Ramos (cell line): ENCODE data around the gene ADORA1.

Experiments used
- in situ Hi-C: fragments of 300-500 bp; cut with MboI; formaldehyde crosslinking; loops from one replicate; pipeline ENCODE4 v1.14.3; 2022; ENCODE audit warnings: low sequenced_read_pairs; ENCODE audit not compliant: unreplicated experiment

Gene ADORA1

DNA sequence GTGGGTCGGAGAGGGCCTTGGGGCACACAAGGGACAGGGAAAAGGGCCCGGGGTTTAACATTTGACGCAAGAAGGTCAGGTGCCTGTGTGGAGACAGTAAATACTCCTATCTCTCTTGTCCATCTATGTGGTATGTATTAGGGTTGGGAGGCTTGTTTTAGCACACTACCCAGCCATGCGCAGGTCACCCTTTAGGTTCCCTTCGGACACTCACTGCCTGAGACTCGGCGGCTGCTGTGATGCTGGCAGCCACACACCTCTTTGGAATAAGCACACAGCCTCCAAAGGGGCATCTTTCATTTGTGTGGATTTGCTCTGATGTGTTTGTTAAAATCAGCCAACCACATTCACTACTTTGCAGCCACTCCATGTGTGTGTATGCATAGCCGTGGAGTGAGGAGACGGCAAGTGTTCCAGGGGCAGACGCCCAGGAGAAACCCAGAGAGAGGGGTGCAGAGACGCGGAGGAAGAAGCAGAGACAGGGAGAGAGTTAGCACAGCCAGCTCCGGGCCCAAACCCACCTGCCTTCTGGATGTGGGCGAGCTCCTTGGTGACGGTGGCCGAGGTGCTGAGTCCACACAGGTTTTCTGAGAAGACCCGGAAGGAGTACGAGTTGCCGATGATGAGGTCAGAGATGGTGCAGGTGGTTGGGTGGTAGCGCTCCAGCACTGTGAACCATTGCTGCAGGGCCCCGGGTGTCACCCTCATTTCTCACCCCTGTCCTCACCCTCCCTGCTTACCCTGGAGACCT lies 42.4 kb downstream of the ADORA1 start:
- in situ Hi-C loops = no loop called here

DNA sequence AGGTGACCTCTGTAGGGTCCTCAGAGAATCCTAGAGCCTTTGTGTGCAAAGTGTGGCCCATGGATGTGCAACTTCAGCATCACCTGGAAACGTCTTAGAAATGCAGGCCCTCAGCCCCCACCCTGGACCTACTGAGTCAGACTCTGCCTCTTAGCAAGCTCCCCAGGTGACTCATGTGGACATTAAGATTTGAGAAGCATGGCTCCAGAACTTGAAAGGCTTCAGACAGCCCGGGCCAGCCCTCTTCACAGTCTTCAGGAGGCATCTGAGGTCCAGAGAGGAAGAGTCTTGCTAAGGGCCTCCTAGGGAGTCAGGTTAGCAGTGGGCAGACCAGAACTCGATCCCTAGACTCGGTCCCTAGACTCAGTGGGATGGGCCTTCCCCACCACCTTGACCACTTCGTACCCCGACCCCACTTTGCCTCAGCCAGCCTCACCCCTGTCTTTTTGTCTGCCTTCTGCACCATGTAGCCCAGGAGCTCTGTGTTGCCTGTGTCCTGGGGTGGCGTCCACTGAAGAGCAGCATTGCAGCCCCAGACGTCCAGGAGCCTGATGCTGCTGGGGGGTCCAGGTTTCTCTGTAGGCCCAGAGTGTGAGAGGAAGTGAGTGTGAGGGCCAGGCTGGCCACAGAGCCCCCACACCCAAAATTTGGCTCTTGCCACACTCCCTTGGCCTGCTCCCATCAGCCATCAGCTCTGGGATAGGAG lies 43.3 kb downstream of the ADORA1 start:
- in situ Hi-C loops = no loop called here

DNA sequence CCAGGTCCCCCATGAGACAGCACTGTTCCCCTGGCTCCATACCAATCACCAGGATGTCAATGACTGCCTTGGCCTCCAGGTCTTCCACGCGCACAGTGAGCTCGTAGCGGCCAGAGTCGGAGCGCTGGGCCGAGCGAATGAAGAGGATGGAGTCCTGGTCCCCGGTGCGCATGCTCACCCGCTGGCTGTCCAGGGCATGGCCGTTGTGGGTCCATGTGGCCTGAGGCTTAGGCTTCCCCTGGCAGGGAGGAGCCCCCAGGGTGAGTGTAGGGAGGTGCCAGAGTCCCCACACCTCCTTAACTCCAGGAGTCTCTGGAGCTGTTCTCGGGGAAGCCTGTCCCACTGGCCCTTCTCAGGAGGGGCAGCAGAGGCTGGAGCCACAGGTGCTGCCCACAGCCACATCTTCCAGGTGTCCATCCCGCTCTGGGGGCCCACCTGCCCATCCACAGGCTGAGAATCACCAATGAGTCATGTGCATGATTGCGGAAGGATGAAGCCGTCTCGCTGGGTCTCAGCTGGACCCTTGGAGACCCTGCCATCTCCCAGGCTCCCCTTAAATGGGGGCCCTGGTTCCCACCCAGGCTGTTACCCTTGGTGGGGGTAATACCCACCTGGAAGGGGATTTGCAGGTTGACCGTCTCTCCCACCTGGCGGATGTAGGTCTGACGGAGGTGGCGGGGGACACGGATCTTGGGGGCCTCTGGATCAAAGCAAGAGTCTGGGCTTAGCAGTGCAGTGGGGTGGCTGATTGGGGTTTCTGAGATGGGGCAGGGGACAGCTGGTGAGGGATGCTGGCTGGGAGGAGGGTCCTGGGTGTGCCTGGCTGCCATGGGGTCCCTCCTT lies 44.0 kb downstream of the ADORA1 start:
- in situ Hi-C loops = no loop called here

DNA sequence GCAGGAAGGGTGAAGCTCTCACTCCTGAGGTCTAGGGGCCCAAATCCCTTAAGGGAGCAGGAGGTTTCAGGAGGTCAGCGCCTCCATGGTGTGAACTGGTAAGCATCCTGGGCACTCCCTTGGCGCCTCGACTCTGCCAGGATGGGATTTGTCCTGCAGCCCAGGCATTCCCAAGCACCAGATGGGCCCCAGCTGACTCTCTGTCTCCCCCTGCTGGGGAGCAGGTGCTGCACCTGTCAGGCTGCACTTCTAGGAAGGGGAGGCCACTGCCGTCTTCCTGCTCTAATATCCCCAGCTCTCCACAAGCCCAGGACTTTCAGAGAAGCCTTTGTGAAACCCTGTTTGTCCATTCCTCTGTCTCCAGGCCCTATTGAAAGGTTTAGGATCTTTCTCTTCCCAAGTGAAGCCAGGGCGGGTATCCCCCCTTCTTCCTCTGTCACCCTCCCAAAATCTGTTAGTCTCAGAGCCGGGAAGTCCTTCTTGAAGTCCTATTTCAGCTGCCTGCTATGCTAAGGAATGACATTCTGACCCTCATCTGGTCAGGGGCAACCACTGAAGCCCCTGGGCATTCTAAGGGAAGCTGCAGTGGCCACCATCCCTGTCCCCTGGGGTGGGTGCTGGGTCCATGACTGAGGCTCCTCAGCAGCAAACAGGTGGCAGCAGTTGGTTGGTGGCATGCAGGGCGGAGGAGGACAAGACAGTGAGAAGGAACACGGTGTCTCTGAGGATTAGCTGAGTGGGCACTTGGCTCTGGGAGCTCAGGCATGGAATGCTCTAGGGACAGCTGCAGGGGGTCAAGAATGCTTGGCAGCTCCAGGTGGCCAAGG lies 44.9 kb downstream of the ADORA1 start:
- in situ Hi-C loops = no loop called here

DNA sequence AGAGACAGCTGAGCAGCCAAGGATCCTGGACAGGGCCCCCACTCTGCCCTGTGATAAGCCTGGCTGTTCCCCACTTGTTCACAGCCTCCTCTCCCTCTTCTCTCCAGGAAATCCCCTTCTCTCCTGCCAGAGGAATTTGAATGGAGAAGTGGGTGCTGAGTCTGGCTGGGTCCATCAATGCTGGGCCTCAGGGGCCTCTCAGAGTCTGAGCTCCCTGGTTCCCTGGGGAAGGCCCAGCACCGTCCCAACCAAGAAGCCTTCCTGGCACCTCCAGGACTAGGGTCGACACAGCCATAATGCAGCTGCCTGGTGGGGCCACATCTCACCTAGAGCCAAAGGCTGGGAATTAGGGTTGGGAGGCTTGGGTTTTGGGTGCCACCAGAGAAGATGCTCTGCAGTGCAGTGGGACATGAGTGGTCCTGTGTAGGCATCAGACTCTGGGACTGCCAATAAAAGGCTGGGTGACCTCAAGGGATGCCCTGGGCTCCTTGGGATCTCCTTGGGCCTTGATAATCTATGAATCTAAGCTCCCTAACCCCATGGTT lies 45.6 kb downstream of the ADORA1 start:
- in situ Hi-C loops = no loop called here

DNA sequence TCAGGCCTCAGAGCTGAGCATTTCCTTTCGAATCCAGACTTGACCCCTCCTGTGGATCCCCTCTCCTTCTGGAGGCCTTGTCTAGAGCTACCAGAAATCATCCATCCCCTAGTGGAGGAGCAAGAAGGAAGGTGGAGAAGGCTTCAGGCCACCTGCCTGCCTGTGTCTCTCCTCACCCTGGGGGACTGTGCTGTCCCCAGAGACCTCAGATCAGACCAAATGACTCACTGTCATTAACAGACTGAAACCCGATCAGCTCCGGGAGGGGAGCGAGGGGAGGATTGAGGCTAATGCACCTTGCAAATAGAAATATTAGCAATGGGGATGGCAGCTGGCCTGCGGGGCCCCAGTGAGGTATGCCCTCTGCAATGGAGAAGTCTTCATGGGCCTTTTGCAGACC lies 46.0 kb downstream of the ADORA1 start:
- in situ Hi-C loops = no loop called here

DNA sequence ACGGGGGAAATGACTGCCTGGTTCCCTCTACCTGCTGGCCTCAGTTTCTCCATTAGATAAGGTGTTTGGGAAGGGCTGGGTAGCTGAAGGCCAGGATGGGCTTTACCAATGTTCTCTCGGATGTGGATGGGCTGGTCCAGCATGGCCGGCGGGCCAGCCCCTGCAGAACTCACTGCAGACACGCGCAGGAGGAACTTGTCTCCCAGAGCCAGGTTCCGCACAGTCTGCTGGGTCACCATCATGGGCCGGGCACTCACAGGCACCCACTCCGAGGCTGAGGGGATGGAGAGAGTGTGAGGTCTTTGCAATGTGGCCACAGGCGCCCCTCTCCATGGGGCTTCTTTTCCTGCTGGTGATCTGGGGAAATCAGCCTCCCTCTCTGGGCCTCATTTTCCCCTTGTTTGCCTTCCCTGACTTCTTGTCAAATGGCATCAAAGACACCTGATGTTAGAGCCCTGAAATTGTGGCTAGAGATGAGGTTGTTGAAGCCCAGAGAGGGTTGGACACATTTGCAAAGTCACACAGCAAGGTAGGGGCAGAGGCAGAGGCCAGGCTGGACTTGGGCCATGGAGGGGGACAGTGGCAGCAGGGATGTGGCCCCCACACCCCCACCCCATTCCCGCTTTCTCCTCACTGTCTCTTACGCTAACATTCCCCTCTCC lies 46.9 kb downstream of the ADORA1 start:
- in situ Hi-C loops = no loop called here

DNA sequence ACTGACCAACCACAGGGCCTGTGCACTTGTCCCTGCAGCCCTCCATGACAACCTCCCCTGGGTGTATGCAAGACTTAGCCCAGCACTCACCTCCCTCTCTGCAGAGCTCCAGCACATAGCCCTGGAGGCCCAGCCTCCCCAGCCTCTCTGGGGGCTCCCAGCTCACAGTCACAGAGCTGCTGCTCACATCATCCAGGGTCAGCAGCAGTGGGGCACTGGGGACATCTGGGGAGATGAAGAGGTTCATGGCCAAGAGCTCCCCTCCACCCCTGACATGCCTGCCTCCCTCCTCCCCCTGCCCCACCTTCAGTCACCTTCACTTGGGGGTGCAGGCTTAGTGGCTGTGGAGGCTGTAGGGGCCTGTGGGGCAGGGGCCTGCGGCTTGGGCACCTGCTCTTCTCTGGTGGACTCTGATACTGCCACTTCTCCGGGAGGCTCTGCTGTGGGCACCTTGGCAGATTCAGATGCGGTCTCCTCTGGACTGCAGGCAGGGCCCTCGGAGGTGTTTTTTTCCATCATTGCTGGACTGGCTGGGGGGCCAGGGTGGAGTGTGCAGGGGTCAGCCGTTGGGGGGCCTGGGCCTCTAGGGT lies 47.8 kb downstream of the ADORA1 start, which contains the start of gene MYBPH:
TSS of gene MYBPH (minus strand) at position 590 of the 590 bp plus-strand sequence. CDS start at position 519, 71 bp downstream.
- in situ Hi-C loops = no loop called here

DNA sequence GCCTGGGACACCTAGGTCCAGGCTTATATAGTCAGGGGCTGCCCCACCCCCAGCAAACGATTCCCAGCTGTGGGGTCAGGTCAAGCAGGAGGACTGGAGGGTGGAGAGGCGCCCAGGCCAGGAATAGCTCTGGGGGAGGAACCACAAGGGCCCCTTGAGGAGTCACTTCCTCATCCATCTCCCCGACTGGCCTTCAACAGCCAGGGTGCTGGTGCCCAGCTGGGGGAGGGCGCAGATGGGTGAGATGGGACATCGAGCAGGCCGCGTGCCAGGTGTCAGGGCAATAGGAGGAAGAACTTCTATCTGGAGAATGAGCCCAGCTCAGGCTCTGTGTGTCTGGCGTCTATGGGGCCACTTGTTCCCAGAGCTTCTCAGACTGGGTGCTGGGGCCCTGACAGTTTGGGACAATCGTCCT lies 48.3 kb downstream of the ADORA1 start:
- in situ Hi-C loops = no loop called here

DNA sequence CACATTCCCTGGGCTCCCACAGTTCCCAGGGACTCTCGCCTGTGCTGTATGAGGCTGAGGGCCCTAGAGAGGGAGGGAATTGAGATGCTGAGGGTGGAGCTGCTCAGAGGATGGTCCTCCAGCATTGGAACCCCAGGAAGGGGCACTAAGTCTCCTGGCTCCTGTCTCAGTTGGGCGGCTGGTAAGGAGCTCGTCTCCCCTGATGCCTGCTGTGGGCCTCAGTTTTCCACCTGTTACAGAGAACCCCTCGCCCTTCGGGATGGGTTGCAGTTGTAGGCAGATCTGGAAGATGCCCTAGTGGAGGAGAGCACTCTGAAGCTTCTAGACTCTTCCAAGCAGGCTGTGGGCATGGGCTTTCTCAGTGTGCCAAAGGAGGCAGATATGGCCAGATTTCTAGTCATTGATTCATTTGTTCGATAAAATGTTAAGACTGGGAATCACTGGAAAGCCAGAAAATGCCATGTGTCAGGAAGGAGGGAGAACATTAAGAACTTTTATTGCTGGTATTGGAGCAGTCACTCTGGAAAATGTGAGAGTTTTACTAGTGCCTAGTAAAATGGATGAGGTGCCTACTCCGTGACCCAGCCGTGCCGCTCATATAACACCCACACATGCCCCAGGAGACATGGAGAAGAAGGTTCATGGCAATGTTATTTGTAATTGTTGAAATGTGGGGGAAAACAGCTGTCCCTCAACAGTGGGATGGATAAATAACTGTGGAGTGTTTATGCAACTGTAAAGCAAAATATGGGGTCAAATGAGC lies 48.9 kb downstream of the ADORA1 start:
- in situ Hi-C loops = no loop called here

DNA sequence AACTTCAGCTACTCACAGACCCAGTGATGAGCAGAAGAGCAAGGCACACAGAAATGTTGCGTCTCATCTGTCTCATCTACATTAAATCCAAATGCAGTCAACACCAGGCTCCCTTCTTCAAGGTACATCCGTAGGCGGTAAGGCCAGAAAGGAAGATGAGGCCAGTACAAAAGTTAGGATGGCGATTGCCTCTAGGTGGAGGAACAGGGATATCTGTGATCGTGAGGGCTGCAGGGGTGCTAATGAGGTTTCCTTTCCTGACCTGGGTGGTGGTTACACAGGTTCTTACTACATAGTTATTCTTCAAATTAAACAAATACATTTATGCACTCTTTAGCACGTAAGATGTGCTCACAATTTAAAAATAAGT lies 49.5 kb downstream of the ADORA1 start:
- in situ Hi-C loops = no loop called here

DNA sequence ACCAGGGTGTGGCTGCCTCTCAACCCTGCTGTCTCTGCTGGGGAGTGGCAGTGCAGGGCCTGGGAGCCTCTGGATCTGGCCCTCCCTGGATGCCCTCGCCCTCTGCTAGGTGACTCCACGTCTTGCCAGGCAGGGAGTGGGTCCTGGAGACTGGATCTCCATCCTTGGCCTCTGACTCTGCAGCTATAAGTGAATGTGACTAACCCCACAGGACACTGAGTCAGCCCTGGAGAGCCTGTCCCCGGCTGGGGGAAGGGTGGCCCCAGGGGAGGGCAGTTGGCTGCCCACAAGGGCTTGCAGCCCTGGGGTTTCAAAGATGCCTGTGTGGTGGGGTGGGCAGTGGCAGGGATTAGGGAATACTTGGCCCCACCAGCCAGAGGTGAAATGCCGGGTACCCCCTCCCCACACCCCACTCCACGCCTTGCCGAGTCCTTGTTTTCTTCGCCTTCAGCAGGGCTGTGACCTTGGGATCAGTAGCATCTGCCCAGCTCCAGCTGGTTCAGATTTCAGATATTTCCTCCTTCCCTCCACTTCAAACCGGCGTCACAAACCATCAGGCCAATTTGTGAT lies 50.0 kb downstream of the ADORA1 start:
- in situ Hi-C loops = no loop called here

DNA sequence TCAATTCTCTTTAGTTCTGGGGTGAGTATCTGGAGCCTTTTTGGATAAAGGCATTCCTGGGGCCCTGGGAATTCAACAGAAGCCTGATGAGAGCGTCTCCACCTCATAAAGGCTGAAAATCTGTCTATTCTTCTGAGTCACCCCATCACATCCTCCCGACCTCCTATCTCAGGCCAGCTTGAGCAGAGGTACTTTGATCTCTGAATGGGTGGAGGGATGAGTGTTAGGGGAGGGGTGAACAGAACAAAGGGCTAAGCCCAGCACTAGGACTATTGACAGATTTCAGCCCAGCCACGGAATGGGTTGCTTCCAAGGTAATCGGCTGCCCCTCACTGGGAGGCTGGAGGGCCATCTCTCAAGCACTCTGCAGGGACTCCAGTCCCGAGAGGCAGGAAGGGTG lies 50.6 kb downstream of the ADORA1 start:
- in situ Hi-C loops = no loop called here

DNA sequence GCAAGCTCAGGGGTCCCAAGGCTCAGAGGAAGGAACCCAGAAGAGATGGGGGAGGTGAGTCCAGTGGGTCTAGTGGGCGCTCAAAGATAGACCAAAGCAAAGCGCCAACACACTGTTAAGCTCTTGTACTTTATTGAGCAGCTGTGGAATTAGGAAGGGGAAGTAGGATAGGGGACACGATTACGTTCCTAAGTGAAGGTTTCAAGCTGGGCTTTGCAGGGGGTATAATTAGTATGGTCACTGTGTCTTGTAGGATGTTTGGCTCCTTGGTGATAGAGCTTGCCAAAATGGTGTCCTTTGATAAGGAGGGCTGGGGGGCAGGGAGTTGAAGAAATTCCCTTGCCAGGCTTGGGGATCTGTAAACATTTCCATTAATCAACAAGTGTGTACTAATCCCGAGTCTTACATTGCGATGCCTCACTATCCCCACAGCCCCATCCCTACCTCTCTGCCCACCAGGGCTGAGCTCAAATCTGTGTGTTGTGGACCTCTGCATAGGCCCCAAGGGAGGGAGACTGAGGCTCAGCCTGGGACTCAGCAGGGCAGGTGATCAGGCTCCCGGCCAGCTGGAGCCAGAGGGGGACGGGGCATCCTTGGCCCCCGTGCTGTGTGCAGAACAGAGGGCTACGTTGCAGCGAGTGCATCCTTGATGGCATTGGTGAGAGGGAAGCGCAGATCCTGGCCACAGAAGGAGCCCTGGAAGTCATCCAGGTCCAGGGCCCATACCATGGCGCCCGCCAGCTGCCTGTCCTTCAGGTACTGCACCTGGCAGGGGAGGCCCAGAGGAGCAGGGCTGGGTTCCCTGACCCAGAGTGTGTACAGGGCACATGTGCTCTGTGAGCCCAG lies 51.5 kb downstream of the ADORA1 start:
- in situ Hi-C loops = no loop called here

DNA sequence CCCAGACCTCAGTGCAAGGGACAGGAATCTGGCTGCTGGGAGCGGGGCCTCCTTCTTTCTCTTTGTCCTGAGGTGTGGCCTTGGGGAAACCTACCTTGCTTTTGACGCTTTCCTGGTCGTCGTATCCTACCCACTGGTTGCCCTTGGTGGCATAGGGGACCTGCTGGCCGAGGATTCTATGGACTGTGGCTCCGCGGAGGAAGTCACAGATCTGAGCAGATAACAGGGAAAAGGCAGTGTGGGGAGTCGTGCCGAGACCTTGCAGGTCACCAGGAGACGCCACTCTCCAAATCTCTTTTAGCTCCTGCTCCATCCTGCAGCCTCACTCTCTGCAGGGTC lies 52.1 kb downstream of the ADORA1 start:
- in situ Hi-C loops = no loop called here

DNA sequence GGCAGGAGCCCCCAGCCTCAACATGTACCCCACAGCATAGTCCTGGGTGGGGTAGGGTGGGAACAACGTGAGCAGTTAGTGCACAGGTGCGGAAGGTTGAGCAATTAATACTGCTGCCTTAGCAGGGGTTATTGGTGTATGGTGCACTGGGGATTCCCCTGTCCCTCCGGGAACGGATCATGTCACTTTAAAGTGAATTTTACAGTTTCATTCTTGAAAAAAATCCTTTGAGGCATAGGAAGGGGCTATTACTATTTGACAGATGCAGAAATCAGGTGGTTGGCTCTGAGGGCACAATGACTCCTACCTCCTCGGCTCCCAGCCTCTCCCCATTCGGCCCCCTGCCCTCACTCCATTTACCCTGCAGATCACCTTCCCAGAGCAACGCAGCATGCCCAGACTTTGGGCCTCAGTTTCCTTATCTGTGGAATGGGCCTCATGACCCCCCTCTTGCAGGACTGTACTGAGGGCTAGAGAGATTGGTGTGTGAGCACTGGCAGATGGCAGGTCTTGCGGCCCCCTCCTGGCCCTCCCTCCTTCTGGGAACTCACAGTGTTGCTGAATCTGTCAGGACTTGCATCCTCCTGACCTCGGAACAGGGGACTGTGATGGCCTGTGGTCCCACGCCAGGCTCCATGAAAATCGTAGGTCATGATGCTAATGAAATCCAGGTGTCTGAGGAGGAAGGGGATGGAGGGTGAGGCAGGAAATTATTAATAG lies 53.2 kb downstream of the ADORA1 start:
- in situ Hi-C loops = no loop called here
